Measurements from ENCODE around the gene TRAPPC1.
"Not testable (repeated sequence)": the region's sequence is repeated elsewhere in the genome, so short reads cannot be mapped to it uniquely, and the experiment has no call there.

The TRAPPC1 gene

DNA sequence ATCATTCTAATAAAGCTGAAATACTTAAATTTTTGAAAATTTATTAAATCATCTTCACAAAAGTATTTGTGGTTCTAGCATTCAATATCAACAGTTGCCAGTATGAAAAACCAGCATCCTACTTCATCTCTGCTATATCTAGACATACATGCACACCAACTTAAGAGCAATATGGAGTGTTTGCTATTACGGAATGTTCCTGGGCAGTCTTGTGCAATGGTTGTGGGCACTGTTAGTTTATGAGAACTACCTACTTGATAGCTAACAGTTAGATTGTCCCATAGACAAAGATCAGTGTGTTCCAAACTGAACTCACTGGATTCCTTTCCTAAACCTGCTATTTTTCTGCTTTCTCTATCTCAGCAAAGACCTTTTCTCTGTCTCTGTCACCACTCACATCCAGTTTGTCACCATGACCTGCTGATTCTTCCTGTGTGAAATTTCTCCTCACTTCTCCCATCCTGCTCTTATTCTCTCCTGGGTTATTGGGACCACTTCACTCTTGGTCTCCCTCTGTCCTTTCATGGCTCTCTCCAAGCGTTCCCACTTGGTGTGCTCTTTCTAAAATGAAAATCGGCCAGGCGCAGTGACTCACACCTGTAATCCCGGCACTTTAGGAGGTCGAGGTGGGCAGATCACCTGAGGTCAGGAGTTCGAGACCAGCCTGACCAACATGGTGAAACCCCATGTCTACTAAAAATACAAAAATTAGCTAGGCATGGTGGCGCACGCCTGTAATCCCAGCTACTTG, 27.9 kb upstream of the TRAPPC1 start:
- Histone ChIP-seq H3K9me3 (ENCODE audit: insufficient read depth, low read length, severe bottlenecking) (no peaks in the 10 kb centered on the region), H3K79me2 (ENCODE audit: insufficient read depth, low read length) (no peaks in the 10 kb centered on the region), H4K20me1 (ENCODE audit: insufficient read depth, low read length) (no peaks in the 10 kb centered on the region), H3K36me3 (ENCODE audit: insufficient read depth, low read length) (no peaks in the 10 kb centered on the region), H3K9ac (ENCODE audit: low read depth, low read length) (no peak overlapping the region), H3K4me1 (ENCODE audit: insufficient read depth, low read length) (no peaks in the 10 kb centered on the region), H2AFZ (ENCODE audit: low read depth, low read length) (no peak overlapping the region), H3K4me2 (ENCODE audit: insufficient read depth, low read length) (no peak overlapping the region), H3K4me3 (ENCODE audit: low read depth in 1 of 2, low read length in 2 of 2) (no peak overlapping the region), H3K27me3 (ENCODE audit: insufficient read depth, low read length, poor library complexity) (peaks cover 9% of the 10 kb centered on the region), H3K27ac (ENCODE audit: low read length) (no peak overlapping the region)
- TF ChIP-seq EZH2 (IDR thresholded peaks at IDR 0.05; ENCODE audit: borderline replicate concordance, low read depth, low read length, severe bottlenecking): no peak
- TF ChIP-seq, protein P1, sequence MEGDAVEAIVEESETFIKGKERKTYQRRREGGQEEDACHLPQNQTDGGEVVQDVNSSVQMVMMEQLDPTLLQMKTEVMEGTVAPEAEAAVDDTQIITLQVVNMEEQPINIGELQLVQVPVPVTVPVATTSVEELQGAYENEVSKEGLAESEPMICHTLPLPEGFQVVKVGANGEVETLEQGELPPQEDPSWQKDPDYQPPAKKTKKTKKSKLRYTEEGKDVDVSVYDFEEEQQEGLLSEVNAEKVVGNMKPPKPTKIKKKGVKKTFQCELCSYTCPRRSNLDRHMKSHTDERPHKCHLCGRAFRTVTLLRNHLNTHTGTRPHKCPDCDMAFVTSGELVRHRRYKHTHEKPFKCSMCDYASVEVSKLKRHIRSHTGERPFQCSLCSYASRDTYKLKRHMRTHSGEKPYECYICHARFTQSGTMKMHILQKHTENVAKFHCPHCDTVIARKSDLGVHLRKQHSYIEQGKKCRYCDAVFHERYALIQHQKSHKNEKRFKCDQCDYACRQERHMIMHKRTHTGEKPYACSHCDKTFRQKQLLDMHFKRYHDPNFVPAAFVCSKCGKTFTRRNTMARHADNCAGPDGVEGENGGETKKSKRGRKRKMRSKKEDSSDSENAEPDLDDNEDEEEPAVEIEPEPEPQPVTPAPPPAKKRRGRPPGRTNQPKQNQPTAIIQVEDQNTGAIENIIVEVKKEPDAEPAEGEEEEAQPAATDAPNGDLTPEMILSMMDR (IDR thresholded peaks at IDR 0.05; ENCODE audit: borderline replicate concordance, extremely low read depth, low read length, poor library complexity, severe bottlenecking): no peak
- ATAC-seq (ENCODE audit: insufficient read depth, low read depth) (no peak), DNase-seq (no peak)

DNA sequence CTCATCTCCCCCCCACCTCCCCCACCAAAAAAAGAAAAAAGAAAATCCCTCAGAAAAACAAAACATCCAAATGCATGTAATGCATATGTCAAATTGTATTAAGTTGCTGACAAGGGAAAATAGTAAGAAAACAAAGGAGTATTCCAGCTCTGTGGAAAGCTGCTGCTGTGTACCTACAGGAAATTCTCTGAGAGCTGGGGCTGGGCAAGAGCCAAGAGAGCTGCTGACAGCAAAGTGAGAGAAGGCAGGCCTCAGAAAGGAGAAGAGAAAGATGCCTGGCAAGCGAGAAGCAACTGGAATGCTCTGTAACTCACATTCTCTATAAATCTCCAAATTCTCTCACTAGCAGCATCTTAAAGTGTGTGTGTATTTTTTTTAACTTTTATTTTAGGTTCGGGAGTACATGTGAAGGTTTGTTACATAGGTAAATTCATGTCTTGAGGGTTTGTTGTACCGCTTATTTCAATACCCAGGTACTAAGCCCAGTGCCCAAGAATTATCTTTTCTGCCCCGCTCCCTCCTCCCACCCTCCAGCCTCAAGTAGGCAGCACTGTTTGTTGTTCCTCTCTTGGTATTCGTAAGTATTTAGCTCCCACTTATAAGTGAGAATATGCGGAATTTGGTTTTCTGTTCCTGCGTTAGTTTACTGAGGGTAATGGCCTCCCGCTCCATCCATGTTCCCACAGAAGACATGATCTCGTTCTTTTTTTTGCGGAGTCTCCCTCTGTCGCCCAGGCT, 24.7 kb upstream of the TRAPPC1 start:
- Histone ChIP-seq H3K9ac (ENCODE audit: low read depth, low read length) (no peak overlapping the region), H3K4me3 (ENCODE audit: low read depth in 1 of 2, low read length in 2 of 2) (no peak overlapping the region), H3K27ac (ENCODE audit: low read length) (no peak overlapping the region), H3K4me2 (ENCODE audit: insufficient read depth, low read length) (no peak overlapping the region), H2AFZ (ENCODE audit: low read depth, low read length) (no peak overlapping the region), H3K9me3 (ENCODE audit: insufficient read depth, low read length, severe bottlenecking) (no peaks in the 10 kb centered on the region), H3K27me3 (ENCODE audit: insufficient read depth, low read length, poor library complexity) (peaks cover 7% of the 10 kb centered on the region), H3K36me3 (ENCODE audit: insufficient read depth, low read length) (no peaks in the 10 kb centered on the region), H4K20me1 (ENCODE audit: insufficient read depth, low read length) (no peaks in the 10 kb centered on the region), H3K79me2 (ENCODE audit: insufficient read depth, low read length) (no peaks in the 10 kb centered on the region), H3K4me1 (ENCODE audit: insufficient read depth, low read length) (no peaks in the 10 kb centered on the region)
- TF ChIP-seq EZH2 (IDR thresholded peaks at IDR 0.05; ENCODE audit: borderline replicate concordance, low read depth, low read length, severe bottlenecking): no peak
- TF ChIP-seq, protein P1 (IDR thresholded peaks at IDR 0.05; ENCODE audit: borderline replicate concordance, extremely low read depth, low read length, poor library complexity, severe bottlenecking): no peak
- DNase-seq (no peak), ATAC-seq (ENCODE audit: insufficient read depth, low read depth) (no peak)

DNA sequence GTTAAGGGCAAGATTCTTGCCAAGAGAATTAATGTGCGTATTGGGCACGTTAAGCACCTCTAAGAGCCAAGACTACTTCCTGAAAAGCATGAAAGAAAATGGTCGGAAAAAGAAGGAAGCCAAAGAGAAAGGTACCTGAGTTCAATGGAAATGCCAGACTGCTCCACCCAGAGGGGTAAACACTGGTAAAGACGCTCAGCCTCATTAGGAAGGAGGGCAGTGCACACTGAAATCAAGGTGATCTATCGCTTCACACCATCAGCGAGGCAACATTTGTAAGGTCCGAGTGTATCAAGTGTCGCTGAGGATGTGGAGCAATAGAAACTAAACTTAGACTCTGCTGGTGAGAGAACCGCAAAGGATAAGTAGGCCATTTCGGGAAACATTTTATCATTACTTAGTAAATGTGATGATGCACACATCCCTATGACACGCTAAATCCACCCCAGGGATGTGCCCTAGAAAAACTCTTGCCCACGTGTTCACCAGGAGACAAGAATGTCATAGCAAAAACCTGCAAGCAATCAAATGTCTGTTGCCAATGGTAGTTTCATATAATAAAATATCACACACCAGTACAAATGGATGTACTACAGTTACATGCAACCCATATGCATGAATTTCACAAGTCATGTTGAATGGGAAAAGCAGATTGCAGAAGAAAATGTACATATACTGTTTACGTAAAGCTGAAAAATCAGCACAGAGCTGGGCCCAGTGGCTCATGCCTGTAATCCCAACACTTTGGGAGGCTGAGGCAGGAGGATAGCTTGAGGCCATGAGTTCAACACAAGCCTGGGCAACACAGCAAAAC, 23.9 kb upstream of the TRAPPC1 start:
- TF ChIP-seq EZH2 (IDR thresholded peaks at IDR 0.05; ENCODE audit: borderline replicate concordance, low read depth, low read length, severe bottlenecking): no peak
- TF ChIP-seq, protein P1 (IDR thresholded peaks at IDR 0.05; ENCODE audit: borderline replicate concordance, extremely low read depth, low read length, poor library complexity, severe bottlenecking): no peak
- Histone ChIP-seq H2AFZ (ENCODE audit: low read depth, low read length) (no peak overlapping the region), H3K4me3 (ENCODE audit: low read depth in 1 of 2, low read length in 2 of 2) (no peak overlapping the region), H3K4me1 (ENCODE audit: insufficient read depth, low read length) (no peaks in the 10 kb centered on the region), H3K79me2 (ENCODE audit: insufficient read depth, low read length) (no peaks in the 10 kb centered on the region), H3K9ac (ENCODE audit: low read depth, low read length) (no peak overlapping the region), H3K27ac (ENCODE audit: low read length) (no peak overlapping the region), H3K4me2 (ENCODE audit: insufficient read depth, low read length) (no peak overlapping the region), H4K20me1 (ENCODE audit: insufficient read depth, low read length) (no peaks in the 10 kb centered on the region), H3K9me3 (ENCODE audit: insufficient read depth, low read length, severe bottlenecking) (no peaks in the 10 kb centered on the region), H3K27me3 (ENCODE audit: insufficient read depth, low read length, poor library complexity) (peaks cover 4% of the 10 kb centered on the region), H3K36me3 (ENCODE audit: insufficient read depth, low read length) (no peaks in the 10 kb centered on the region)
- ATAC-seq (ENCODE audit: insufficient read depth, low read depth) (no peak), DNase-seq (no peak)

DNA sequence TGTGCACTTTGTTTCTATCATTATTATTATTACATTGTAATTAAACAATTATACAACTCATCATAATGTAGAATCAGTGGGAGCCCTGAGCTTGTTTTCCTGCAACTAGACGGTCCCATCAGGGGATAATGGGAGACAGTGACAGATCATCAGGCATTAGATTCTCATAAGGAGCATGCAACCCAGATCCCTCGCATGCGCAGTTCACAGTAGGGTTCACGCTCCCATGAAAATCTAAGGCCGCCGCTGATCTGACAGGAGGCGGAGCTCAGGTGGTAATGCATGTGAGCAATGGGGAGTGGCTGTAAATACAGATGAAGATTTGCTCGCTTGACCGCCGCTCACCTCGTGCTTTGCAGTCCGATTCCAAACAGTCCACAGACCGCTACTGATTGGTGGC, 21.5 kb upstream of the TRAPPC1 start:
- not testable (repeated sequence) for H3K4me2 ChIP-seq (ENCODE audit: insufficient read depth, low read length); ATAC-seq (ENCODE audit: insufficient read depth, low read depth); H2AFZ ChIP-seq (ENCODE audit: low read depth, low read length); H3K9me3 ChIP-seq (ENCODE audit: insufficient read depth, low read length, severe bottlenecking); H3K27me3 ChIP-seq (ENCODE audit: insufficient read depth, low read length, poor library complexity); DNase-seq; H4K20me1 ChIP-seq (ENCODE audit: insufficient read depth, low read length); H3K4me3 ChIP-seq (ENCODE audit: low read depth in 1 of 2, low read length in 2 of 2); H3K4me1 ChIP-seq (ENCODE audit: insufficient read depth, low read length); H3K79me2 ChIP-seq (ENCODE audit: insufficient read depth, low read length); H3K9ac ChIP-seq (ENCODE audit: low read depth, low read length); H3K27ac ChIP-seq (ENCODE audit: low read length)
- peaks cover 15% of the 10 kb centered on the region for H3K36me3 ChIP-seq (ENCODE audit: insufficient read depth, low read length)
